HEK293 (cell line): Measurements from ENCODE around the gene SUSD4.

Experiments
- GLI4 ChIP-seq: fragments of 450-650 bp; formaldehyde crosslinking; IDR thresholded peaks from 2 replicates; pipeline ENCODE4 v1.5.1; 2016; ENCODE audit warnings: missing biosample characterization, missing genetic modification characterization
- HOXC10 ChIP-seq: sonication (generic); formaldehyde crosslinking; IDR thresholded peaks from 2 replicates; pipeline ENCODE4 v1.8.1; 2023; ENCODE audit warnings: mild to moderate bottlenecking, missing genetic modification reagents
- MZF1 ChIP-seq: fragments of 450-650 bp; formaldehyde crosslinking; IDR thresholded peaks from 2 replicates; pipeline ENCODE4 v1.5.1; 2017; ENCODE audit warnings: missing biosample characterization, missing genetic modification characterization, borderline replicate concordance
- SCRT1 ChIP-seq: fragments of 450-650 bp; formaldehyde crosslinking; IDR thresholded peaks from 2 replicates; pipeline ENCODE4 v1.5.1; 2016; ENCODE audit warnings: missing biosample characterization, missing genetic modification characterization, borderline replicate concordance
- SCRT2 ChIP-seq: fragments of 450-650 bp; formaldehyde crosslinking; IDR thresholded peaks from 2 replicates; pipeline ENCODE4 v1.5.1; 2016; ENCODE audit warnings: missing biosample characterization, missing genetic modification characterization
- TRIM28 ChIP-seq: IDR thresholded peaks from 2 replicates; pipeline ENCODE4 v1.6.1; 2011; ENCODE audit warnings: low read length, control low read depth, borderline replicate concordance
- WT1 ChIP-seq: fragments of 450-650 bp; formaldehyde crosslinking; IDR thresholded peaks from 2 replicates; pipeline ENCODE4 v1.5.1; 2016; ENCODE audit warnings: missing biosample characterization, missing genetic modification characterization
- ZBTB48 ChIP-seq: fragments of 450-650 bp; formaldehyde crosslinking; IDR thresholded peaks from 2 replicates; pipeline ENCODE4 v1.5.1; 2016; ENCODE audit warnings: missing biosample characterization, missing genetic modification characterization
- ZIC2 ChIP-seq: fragments of 450-650 bp; formaldehyde crosslinking; IDR thresholded peaks from 2 replicates; pipeline ENCODE4 v1.5.1; 2016; ENCODE audit warnings: missing biosample characterization, missing genetic modification characterization
- ZNF24 ChIP-seq: fragments of 450-650 bp; formaldehyde crosslinking; IDR thresholded peaks from 2 replicates; pipeline ENCODE4 v1.5.1; 2016; ENCODE audit warnings: missing biosample characterization, missing genetic modification characterization
- ZNF530 ChIP-seq: fragments of 450-650 bp; formaldehyde crosslinking; IDR thresholded peaks from 2 replicates; pipeline ENCODE4 v1.5.1; 2016; ENCODE audit warnings: low read depth, missing biosample characterization, missing genetic modification characterization
- ZNF548 ChIP-seq: fragments of 450-650 bp; formaldehyde crosslinking; IDR thresholded peaks from 2 replicates; pipeline ENCODE4 v1.5.1; 2016; ENCODE audit warnings: missing biosample characterization, missing genetic modification characterization
- ZNF549 ChIP-seq: fragments of 450-650 bp; IDR thresholded peaks from 2 replicates; pipeline ENCODE4 v1.5.1; 2018; ENCODE audit warnings: missing biosample characterization, missing genetic modification characterization, mild to moderate bottlenecking, inconsistent platforms, moderate library complexity
- ZNF629 ChIP-seq: fragments of 450-650 bp; formaldehyde crosslinking; IDR thresholded peaks from 2 replicates; pipeline ENCODE4 v1.5.1; 2017; ENCODE audit warnings: missing biosample characterization, missing genetic modification characterization
- ZNF654 ChIP-seq: fragments of 450-650 bp; formaldehyde crosslinking; IDR thresholded peaks from 2 replicates; pipeline ENCODE4 v1.5.1; 2016; ENCODE audit warnings: low read depth, missing biosample characterization, missing genetic modification characterization
- ZNF664 ChIP-seq: fragments of 450-650 bp; formaldehyde crosslinking; IDR thresholded peaks from 2 replicates; pipeline ENCODE4 v1.5.1; 2016; ENCODE audit warnings: missing biosample characterization, missing genetic modification characterization
- ZNF707 ChIP-seq: fragments of 450-650 bp; formaldehyde crosslinking; IDR thresholded peaks from 2 replicates; pipeline ENCODE4 v1.5.1; 2016; ENCODE audit warnings: missing biosample characterization, missing genetic modification characterization
- ZNF792 ChIP-seq: fragments of 450-650 bp; formaldehyde crosslinking; IDR thresholded peaks from 2 replicates; pipeline ENCODE4 v1.5.1; 2016; ENCODE audit warnings: missing biosample characterization, missing genetic modification characterization
- ZNF837 ChIP-seq: fragments of 450-650 bp; formaldehyde crosslinking; IDR thresholded peaks from 2 replicates; pipeline ENCODE4 v1.5.1; 2016; ENCODE audit warnings: missing biosample characterization, missing genetic modification characterization
- TF ChIP-seq, protein P1 (sequence below): fragments of 450-650 bp; formaldehyde crosslinking; conservative IDR thresholded peaks from 2 replicates; pipeline ENCODE4 v1.5.1; 2016; ENCODE audit warnings: low read depth, missing biosample characterization, missing genetic modification characterization
- TF ChIP-seq, protein P2 (sequence below): fragments of 450-650 bp; formaldehyde crosslinking; IDR thresholded peaks from 2 replicates; pipeline ENCODE4 v1.5.1; 2016; ENCODE audit warnings: missing biosample characterization, missing genetic modification characterization, borderline replicate concordance
- TF ChIP-seq, protein P3 (sequence below): fragments of 450-650 bp; formaldehyde crosslinking; IDR thresholded peaks from 2 replicates; pipeline ENCODE4 v1.5.1; 2016; ENCODE audit warnings: missing biosample characterization, missing genetic modification characterization
- TF ChIP-seq, protein P4 (sequence below): fragments of 450-650 bp; formaldehyde crosslinking; IDR thresholded peaks from 2 replicates; pipeline ENCODE4 v1.5.1; 2016; ENCODE audit warnings: missing biosample characterization, missing genetic modification characterization
- TF ChIP-seq, protein P5 (sequence below): fragments of 450-650 bp; formaldehyde crosslinking; IDR thresholded peaks from 2 replicates; pipeline ENCODE4 v1.5.1; 2017; ENCODE audit warnings: missing biosample characterization, missing genetic modification characterization
- TF ChIP-seq, protein P6 (sequence below): fragments of 450-650 bp; formaldehyde crosslinking; IDR thresholded peaks from 2 replicates; pipeline ENCODE4 v1.5.1; 2017; ENCODE audit warnings: missing biosample characterization, missing genetic modification characterization

Gene SUSD4

DNA sequence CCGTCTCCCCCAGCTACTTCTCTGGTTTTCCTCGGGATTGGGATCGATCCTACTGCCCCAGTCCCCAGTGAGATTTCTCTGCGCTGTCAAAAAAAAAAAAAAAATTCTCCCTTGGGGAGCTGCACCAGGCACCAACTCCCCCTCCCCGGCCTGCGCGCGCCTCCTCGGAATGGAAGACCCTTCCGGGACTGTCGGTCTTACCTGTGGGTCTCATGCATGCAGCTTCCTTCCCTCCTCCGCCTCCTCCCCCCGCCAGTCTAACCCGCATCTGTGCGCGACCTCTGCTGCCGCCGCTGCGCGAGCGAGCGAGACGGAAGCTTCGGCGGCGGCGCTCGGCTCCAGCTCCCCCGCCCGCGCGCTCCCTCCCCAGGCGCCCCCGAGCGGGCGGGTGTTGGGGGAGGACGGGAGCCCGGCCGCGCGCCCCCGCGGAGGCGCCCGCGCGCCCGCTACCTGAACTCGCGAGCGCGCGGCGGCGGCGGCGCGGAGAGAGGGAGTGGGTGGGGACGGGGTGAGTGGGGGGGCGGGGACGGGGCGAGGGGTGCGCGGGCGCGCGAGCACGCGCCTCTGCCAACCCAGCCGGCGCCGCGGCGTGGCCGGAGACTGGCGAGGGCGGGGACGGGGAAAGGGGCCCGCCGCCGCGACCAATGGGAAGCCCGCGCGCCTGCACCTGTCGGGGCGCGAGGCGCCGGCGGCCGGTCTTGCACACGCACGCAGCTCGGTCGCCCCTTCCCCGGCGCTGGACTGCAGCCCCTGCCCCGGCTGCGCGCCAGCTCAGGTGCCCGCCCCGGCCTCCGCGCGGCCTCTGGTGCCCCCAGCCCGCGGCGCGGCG, at the start of gene SUSD4 (continued):
- TF ChIP-seq ZNF549 (tag by site-specific recombination) = no peak
- TF ChIP-seq ZNF707 (tag by site-specific recombination) = no peak
- TF ChIP-seq ZNF664 = no peak
- TF ChIP-seq, protein P1, sequence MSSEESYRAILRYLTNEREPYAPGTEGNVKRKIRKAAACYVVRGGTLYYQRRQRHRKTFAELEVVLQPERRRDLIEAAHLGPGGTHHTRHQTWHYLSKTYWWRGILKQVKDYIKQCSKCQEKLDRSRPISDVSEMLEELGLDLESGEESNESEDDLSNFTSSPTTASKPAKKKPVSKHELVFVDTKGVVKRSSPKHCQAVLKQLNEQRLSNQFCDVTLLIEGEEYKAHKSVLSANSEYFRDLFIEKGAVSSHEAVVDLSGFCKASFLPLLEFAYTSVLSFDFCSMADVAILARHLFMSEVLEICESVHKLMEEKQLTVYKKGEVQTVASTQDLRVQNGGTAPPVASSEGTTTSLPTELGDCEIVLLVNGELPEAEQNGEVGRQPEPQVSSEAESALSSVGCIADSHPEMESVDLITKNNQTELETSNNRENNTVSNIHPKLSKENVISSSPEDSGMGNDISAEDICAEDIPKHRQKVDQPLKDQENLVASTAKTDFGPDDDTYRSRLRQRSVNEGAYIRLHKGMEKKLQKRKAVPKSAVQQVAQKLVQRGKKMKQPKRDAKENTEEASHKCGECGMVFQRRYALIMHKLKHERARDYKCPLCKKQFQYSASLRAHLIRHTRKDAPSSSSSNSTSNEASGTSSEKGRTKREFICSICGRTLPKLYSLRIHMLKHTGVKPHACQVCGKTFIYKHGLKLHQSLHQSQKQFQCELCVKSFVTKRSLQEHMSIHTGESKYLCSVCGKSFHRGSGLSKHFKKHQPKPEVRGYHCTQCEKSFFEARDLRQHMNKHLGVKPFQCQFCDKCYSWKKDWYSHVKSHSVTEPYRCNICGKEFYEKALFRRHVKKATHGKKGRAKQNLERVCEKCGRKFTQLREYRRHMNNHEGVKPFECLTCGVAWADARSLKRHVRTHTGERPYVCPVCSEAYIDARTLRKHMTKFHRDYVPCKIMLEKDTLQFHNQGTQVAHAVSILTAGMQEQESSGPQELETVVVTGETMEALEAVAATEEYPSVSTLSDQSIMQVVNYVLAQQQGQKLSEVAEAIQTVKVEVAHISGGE (tag by site-specific recombination) = no peak
- TF ChIP-seq, protein P2, sequence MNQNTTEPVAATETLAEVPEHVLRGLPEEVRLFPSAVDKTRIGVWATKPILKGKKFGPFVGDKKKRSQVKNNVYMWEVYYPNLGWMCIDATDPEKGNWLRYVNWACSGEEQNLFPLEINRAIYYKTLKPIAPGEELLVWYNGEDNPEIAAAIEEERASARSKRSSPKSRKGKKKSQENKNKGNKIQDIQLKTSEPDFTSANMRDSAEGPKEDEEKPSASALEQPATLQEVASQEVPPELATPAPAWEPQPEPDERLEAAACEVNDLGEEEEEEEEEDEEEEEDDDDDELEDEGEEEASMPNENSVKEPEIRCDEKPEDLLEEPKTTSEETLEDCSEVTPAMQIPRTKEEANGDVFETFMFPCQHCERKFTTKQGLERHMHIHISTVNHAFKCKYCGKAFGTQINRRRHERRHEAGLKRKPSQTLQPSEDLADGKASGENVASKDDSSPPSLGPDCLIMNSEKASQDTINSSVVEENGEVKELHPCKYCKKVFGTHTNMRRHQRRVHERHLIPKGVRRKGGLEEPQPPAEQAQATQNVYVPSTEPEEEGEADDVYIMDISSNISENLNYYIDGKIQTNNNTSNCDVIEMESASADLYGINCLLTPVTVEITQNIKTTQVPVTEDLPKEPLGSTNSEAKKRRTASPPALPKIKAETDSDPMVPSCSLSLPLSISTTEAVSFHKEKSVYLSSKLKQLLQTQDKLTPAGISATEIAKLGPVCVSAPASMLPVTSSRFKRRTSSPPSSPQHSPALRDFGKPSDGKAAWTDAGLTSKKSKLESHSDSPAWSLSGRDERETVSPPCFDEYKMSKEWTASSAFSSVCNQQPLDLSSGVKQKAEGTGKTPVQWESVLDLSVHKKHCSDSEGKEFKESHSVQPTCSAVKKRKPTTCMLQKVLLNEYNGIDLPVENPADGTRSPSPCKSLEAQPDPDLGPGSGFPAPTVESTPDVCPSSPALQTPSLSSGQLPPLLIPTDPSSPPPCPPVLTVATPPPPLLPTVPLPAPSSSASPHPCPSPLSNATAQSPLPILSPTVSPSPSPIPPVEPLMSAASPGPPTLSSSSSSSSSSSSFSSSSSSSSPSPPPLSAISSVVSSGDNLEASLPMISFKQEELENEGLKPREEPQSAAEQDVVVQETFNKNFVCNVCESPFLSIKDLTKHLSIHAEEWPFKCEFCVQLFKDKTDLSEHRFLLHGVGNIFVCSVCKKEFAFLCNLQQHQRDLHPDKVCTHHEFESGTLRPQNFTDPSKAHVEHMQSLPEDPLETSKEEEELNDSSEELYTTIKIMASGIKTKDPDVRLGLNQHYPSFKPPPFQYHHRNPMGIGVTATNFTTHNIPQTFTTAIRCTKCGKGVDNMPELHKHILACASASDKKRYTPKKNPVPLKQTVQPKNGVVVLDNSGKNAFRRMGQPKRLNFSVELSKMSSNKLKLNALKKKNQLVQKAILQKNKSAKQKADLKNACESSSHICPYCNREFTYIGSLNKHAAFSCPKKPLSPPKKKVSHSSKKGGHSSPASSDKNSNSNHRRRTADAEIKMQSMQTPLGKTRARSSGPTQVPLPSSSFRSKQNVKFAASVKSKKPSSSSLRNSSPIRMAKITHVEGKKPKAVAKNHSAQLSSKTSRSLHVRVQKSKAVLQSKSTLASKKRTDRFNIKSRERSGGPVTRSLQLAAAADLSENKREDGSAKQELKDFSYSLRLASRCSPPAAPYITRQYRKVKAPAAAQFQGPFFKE (tag by site-specific recombination) = no peak
- TF ChIP-seq, protein P3, sequence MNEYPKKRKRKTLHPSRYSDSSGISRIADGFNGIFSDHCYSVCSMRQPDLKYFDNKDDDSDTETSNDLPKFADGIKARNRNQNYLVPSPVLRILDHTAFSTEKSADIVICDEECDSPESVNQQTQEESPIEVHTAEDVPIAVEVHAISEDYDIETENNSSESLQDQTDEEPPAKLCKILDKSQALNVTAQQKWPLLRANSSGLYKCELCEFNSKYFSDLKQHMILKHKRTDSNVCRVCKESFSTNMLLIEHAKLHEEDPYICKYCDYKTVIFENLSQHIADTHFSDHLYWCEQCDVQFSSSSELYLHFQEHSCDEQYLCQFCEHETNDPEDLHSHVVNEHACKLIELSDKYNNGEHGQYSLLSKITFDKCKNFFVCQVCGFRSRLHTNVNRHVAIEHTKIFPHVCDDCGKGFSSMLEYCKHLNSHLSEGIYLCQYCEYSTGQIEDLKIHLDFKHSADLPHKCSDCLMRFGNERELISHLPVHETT (tag by site-specific recombination) = no peak
- TF ChIP-seq, protein P4, sequence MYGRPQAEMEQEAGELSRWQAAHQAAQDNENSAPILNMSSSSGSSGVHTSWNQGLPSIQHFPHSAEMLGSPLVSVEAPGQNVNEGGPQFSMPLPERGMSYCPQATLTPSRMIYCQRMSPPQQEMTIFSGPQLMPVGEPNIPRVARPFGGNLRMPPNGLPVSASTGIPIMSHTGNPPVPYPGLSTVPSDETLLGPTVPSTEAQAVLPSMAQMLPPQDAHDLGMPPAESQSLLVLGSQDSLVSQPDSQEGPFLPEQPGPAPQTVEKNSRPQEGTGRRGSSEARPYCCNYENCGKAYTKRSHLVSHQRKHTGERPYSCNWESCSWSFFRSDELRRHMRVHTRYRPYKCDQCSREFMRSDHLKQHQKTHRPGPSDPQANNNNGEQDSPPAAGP (tag by site-specific recombination) = 0 out of 2 replicates have a peak, but pooled peaks have one; percentile 47
- no peak for TF ChIP-seq ZNF792 (tag by site-specific recombination)
- 0 out of 2 replicates have a peak, but pooled peaks have one; percentile 35 for TF ChIP-seq SCRT1
- no peak for TF ChIP-seq ZIC2
- no peak; the same call in 1 of the 2 replicates for TF ChIP-seq ZNF548 (tag by site-specific recombination)
- no peak for TF ChIP-seq ZNF530
- TF ChIP-seq SCRT2 (tag by site-specific recombination) = peak; percentile 73
- no peak for TF ChIP-seq ZNF24 (tag by site-specific recombination)
- TF ChIP-seq GLI4 (tag by site-specific recombination) = 0 out of 2 replicates have a peak, but pooled peaks have one; percentile 14
- no peak for TF ChIP-seq ZNF837 (tag by site-specific recombination)
- TF ChIP-seq ZNF654 (tag by site-specific recombination) = no peak
- TF ChIP-seq, protein P5, sequence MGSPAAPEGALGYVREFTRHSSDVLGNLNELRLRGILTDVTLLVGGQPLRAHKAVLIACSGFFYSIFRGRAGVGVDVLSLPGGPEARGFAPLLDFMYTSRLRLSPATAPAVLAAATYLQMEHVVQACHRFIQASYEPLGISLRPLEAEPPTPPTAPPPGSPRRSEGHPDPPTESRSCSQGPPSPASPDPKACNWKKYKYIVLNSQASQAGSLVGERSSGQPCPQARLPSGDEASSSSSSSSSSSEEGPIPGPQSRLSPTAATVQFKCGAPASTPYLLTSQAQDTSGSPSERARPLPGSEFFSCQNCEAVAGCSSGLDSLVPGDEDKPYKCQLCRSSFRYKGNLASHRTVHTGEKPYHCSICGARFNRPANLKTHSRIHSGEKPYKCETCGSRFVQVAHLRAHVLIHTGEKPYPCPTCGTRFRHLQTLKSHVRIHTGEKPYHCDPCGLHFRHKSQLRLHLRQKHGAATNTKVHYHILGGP (tag by site-specific recombination) = no peak
- no peak for TF ChIP-seq TRIM28
- peak; percentile 69 for TF ChIP-seq ZBTB48 (tag by site-specific recombination)
- TF ChIP-seq HOXC10 (CRISPR knock-in tag) = 0 out of 2 replicates have a peak, but pooled peaks have one; percentile 61
- TF ChIP-seq ZNF629 (tag by site-specific recombination) = no peak
- TF ChIP-seq, protein P6, sequence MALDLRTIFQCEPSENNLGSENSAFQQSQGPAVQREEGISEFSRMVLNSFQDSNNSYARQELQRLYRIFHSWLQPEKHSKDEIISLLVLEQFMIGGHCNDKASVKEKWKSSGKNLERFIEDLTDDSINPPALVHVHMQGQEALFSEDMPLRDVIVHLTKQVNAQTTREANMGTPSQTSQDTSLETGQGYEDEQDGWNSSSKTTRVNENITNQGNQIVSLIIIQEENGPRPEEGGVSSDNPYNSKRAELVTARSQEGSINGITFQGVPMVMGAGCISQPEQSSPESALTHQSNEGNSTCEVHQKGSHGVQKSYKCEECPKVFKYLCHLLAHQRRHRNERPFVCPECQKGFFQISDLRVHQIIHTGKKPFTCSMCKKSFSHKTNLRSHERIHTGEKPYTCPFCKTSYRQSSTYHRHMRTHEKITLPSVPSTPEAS (tag by site-specific recombination) = peak; percentile 16; the same call in 1 of the 2 replicates
- peak; percentile 50 for TF ChIP-seq WT1
- 0 out of 2 replicates have a peak, but pooled peaks have one; percentile 20 for TF ChIP-seq MZF1 (tag by site-specific recombination)
